Measurements from ENCODE around the gene EBF3.

EBF3 gene

GRCh38 chr10:129970465-129971364, 6.6 kb upstream of the EBF3 start:
- DNase-seq (ENCODE audit: low spot score) = no peak

GRCh38 chr10:129969911-129970464, 5.9 kb upstream of the EBF3 start:
- no peak for DNase-seq (ENCODE audit: low spot score)

GRCh38 chr10:129969184-129969910, 5.3 kb upstream of the EBF3 start:
- no peak for DNase-seq (ENCODE audit: low spot score)

- DNase-seq (ENCODE audit: low spot score) = no peak
Measured at GRCh38 chr10:129968853-129969183, 4.7 kb upstream of the EBF3 start.

GRCh38 chr10:129968020-129968852, 4.2 kb upstream of the EBF3 start:
- DNase-seq (ENCODE audit: low spot score) = no peak

- no peak for DNase-seq (ENCODE audit: low spot score)
Measured at GRCh38 chr10:129967579-129968019, 3.5 kb upstream of the EBF3 start.

- no peak for DNase-seq (ENCODE audit: low spot score)
Measured at GRCh38 chr10:129966889-129967578, 3.0 kb upstream of the EBF3 start.

GRCh38 chr10:129966370-129966888, 2.4 kb upstream of the EBF3 start:
- DNase-seq (ENCODE audit: low spot score) = no peak

- no peak for DNase-seq (ENCODE audit: low spot score)
Measured at GRCh38 chr10:129965959-129966358, 1.9 kb upstream of the EBF3 start.

GRCh38 chr10:129965425-129965808, 1.3 kb upstream of the EBF3 start:
- no peak for DNase-seq (ENCODE audit: low spot score)

- no peak for DNase-seq (ENCODE audit: low spot score)
Measured at GRCh38 chr10:129964611-129965424, 744 bp upstream of the EBF3 start.

GRCh38 chr10:129962872-129963640, 1.0 kb downstream of the EBF3 start:
- no peak for DNase-seq (ENCODE audit: low spot score)

- DNase-seq (ENCODE audit: low spot score) = no peak
Measured at GRCh38 chr10:129962031-129962871, 1.8 kb downstream of the EBF3 start.

GRCh38 chr10:129961157-129961701, 2.8 kb downstream of the EBF3 start:
- DNase-seq (ENCODE audit: low spot score) = no peak

- no peak for DNase-seq (ENCODE audit: low spot score)
Measured at GRCh38 chr10:129960481-129961156, 3.5 kb downstream of the EBF3 start.

GRCh38 chr10:129959544-129960480, 4.3 kb downstream of the EBF3 start:
- DNase-seq (ENCODE audit: low spot score) = no peak

Measured in CD4-positive, alpha-beta T cell treated with Interleukin-2 at 100 ng/mL for 4 hours (primary cell).